ENCODE data around the gene TMEM179B. TPM values are rescaled to one million over a fixed set of nuclear protein-coding genes. Genes with fewer than 3 reads are reported as not detected.
A peak's percentile ranks its signal among the peaks of the same experiment; 100 is the strongest.

TMEM179B gene
- total and polyA plus RNA-seq, 2 of the 13 experiments (the other 11 are each of a cell fraction or from before 2014, with no cell fraction given): 24.8 to 25.7 TPM

GRCh38 chr11:62839050-62839945 lies 52.1 kb downstream of the TMEM179B start, which contains the start of gene WDR74 (continued):
- TF ChIP-seq CSRNP1 (CRISPR knock-in tag; IDR thresholded peaks at IDR 0.05) (no peak; the same call in 1 of the 2 replicates), BRF2 (CRISPR knock-in tag; IDR thresholded peaks at IDR 0.05) (peak; percentile 76; the same call in 1 of the 2 replicates), HDAC2 (CRISPR knock-in tag; IDR thresholded peaks at IDR 0.05) (peak; percentile 94), SKIL (CRISPR knock-in tag; IDR thresholded peaks at IDR 0.05; ENCODE audit: borderline replicate concordance) (peak; percentile 42; the same call in 1 of the 2 replicates), SMARCE1 (IDR thresholded peaks at IDR 0.05; ENCODE audit: borderline replicate concordance) (no peak), HNF1A (IDR thresholded peaks at IDR 0.05; ENCODE audit: low read depth) (no peak), HNF1A (CRISPR knock-in tag; IDR thresholded peaks at IDR 0.05; ENCODE audit: borderline replicate concordance) (peak; percentile 68), PLSCR1 (CRISPR knock-in tag; IDR thresholded peaks at IDR 0.05; ENCODE audit: borderline replicate concordance) (no peak), HMGXB3 (CRISPR knock-in tag; IDR thresholded peaks at IDR 0.05; ENCODE audit: borderline replicate concordance) (peak; percentile 84; the same call in 1 of the 2 replicates), ZNF441 (CRISPR knock-in tag; IDR thresholded peaks at IDR 0.05; ENCODE audit: borderline replicate concordance) (no peak), MED8 (CRISPR knock-in tag; IDR thresholded peaks at IDR 0.05; ENCODE audit: insufficient replicate concordance) (peak; percentile 88)
